Renal pelvis (tissue), 4 donors: ENCODE measurements around the gene LONP1. TPM values are rescaled to one million over a fixed set of nuclear protein-coding genes. Genes with fewer than 3 reads are reported as not detected.

Experiments
- DNase-seq: peaks from one replicate; pipeline ENCODE4 v3.0.0-alpha.2; 2013
- polyA plus RNA-seq, 3 donors: library from polyadenylated mRNA; unstranded; fragments of 120-200 nt; gene quantifications; one replicate each; pipeline ENCODE4 v1.2.1, GENCODE V29; 2013; ENCODE audit not compliant: insufficient read length in 3 of 3

The LONP1 gene
- polyA plus RNA-seq, 3 donors, result 65.4 to 79.2 (median 67.8) TPM

- no peak for DNase-seq
Observed at GRCh38 chr19:5681391-5682106, 38.4 kb downstream of the LONP1 start.

- DNase-seq, result peak; percentile 99
Observed at GRCh38 chr19:5680437-5681368, 39.2 kb downstream of the LONP1 start, which contains the start of the genes HSD11B1L and MICOS13. Gene HSD11B1L, plus strand, starts transcription at chr19:5681027. Its CDS starts 3,806 bp downstream, at chr19:5684833. Gene MICOS13, minus strand, starts transcription at chr19:5680516. Its CDS starts 30 bp downstream, at chr19:5680486.

- no peak for DNase-seq
Observed at GRCh38 chr19:5680084-5680436, 39.9 kb downstream of the LONP1 start.

GRCh38 chr19:5679289-5680083, 40.5 kb downstream of the LONP1 start:
- DNase-seq, result no peak

GRCh38 chr19:5678071-5678718, 41.8 kb downstream of the LONP1 start:
- no peak for DNase-seq

- no peak for DNase-seq
Observed at GRCh38 chr19:5677580-5677979, 42.4 kb downstream of the LONP1 start.

- DNase-seq, result no peak
Observed at GRCh38 chr19:5677136-5677535, 42.8 kb downstream of the LONP1 start.

- DNase-seq, result no peak
Observed at GRCh38 chr19:5676772-5677105, 43.2 kb downstream of the LONP1 start.

- DNase-seq, result no peak
Observed at GRCh38 chr19:5676105-5676771, 43.7 kb downstream of the LONP1 start.

GRCh38 chr19:5674714-5675113, 45.2 kb downstream of the LONP1 start:
- no peak for DNase-seq

- DNase-seq, result no peak
Observed at GRCh38 chr19:5673752-5674151, 46.2 kb downstream of the LONP1 start.

GRCh38 chr19:5672708-5673459, 47.1 kb downstream of the LONP1 start:
- no peak for DNase-seq

- no peak for DNase-seq
Observed at GRCh38 chr19:5671600-5671999, 48.3 kb downstream of the LONP1 start.

- DNase-seq, result no peak
Observed at GRCh38 chr19:5669212-5669611, 50.7 kb downstream of the LONP1 start.

- DNase-seq, result no peak
Observed at GRCh38 chr19:5667751-5668271, 52.1 kb downstream of the LONP1 start.

- no peak for DNase-seq
Observed at GRCh38 chr19:5666921-5667610, 52.9 kb downstream of the LONP1 start.

GRCh38 chr19:5665781-5666513, 54.0 kb downstream of the LONP1 start:
- no peak for DNase-seq

GRCh38 chr19:5664515-5664914, 55.4 kb downstream of the LONP1 start:
- no peak for DNase-seq

- no peak for DNase-seq
Observed at GRCh38 chr19:5663904-5664303, 56.0 kb downstream of the LONP1 start.
